ENCODE measurements around the gene F13A1.

DNA sequence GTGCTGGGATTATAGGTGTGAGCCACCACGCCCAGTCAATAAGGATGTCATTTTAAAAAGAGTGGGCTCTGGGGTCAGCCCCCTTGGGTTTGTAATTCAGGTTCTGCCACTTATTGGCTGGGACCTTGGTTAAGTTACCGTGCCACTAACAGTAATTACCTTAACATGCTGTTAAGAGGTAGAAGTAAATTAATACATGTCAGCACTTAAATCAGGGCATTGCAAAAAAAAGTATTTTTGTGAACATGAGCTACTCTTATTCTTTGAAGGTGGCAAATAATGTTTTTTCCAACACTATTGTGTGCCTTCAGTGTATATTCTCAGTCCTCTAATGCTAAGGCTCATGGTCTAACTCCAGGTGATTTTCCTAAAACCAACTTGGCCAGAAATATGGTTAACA lies 109.5 kb downstream of the F13A1 start:
- TF ChIP-seq CTCF (tag by site-specific recombination; IDR thresholded peaks at IDR 0.05) (no peak), ZSCAN4 (tag by site-specific recombination; IDR thresholded peaks at IDR 0.05) (no peak), ZNF274 (IDR thresholded peaks at IDR 0.05; ENCODE audit: low read length) (no peak), ZNF274 (tag by site-specific recombination; IDR thresholded peaks at IDR 0.05; ENCODE audit: borderline replicate concordance) (no peak), ZNF18 (tag by site-specific recombination; IDR thresholded peaks at IDR 0.05) (no peak), ZIC2 (tag by site-specific recombination; IDR thresholded peaks at IDR 0.05) (no peak), ZBTB7A (tag by site-specific recombination; IDR thresholded peaks at IDR 0.05; ENCODE audit: low read depth) (no peak), ZNF501 (tag by site-specific recombination; IDR thresholded peaks at IDR 0.05) (no peak), RBAK (tag by site-specific recombination; IDR thresholded peaks at IDR 0.05) (no peak), ZBTB17 (tag by site-specific recombination; IDR thresholded peaks at IDR 0.05) (no peak), ZXDB (tag by site-specific recombination; IDR thresholded peaks at IDR 0.05) (no peak)
- TF ChIP-seq, protein P1, sequence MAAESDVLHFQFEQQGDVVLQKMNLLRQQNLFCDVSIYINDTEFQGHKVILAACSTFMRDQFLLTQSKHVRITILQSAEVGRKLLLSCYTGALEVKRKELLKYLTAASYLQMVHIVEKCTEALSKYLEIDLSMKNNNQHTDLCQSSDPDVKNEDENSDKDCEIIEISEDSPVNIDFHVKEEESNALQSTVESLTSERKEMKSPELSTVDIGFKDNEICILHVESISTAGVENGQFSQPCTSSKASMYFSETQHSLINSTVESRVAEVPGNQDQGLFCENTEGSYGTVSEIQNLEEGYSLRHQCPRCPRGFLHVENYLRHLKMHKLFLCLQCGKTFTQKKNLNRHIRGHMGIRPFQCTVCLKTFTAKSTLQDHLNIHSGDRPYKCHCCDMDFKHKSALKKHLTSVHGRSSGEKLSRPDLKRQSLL (tag by site-specific recombination; IDR thresholded peaks at IDR 0.05) = no peak
- TF ChIP-seq, protein P2, sequence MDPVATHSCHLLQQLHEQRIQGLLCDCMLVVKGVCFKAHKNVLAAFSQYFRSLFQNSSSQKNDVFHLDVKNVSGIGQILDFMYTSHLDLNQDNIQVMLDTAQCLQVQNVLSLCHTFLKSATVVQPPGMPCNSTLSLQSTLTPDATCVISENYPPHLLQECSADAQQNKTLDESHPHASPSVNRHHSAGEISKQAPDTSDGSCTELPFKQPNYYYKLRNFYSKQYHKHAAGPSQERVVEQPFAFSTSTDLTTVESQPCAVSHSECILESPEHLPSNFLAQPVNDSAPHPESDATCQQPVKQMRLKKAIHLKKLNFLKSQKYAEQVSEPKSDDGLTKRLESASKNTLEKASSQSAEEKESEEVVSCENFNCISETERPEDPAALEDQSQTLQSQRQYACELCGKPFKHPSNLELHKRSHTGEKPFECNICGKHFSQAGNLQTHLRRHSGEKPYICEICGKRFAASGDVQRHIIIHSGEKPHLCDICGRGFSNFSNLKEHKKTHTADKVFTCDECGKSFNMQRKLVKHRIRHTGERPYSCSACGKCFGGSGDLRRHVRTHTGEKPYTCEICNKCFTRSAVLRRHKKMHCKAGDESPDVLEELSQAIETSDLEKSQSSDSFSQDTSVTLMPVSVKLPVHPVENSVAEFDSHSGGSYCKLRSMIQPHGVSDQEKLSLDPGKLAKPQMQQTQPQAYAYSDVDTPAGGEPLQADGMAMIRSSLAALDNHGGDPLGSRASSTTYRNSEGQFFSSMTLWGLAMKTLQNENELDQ (tag by site-specific recombination; IDR thresholded peaks at IDR 0.05; ENCODE audit: low read depth) = no peak
